Pons (tissue), 1 donor: ENCODE data around the gene HDGF.

Source experiments
- DNase-seq: peaks from one replicate; pipeline ENCODE4 v3.0.0-alpha.2; 2016; ENCODE audit warnings: low spot score

Gene HDGF

DNA sequence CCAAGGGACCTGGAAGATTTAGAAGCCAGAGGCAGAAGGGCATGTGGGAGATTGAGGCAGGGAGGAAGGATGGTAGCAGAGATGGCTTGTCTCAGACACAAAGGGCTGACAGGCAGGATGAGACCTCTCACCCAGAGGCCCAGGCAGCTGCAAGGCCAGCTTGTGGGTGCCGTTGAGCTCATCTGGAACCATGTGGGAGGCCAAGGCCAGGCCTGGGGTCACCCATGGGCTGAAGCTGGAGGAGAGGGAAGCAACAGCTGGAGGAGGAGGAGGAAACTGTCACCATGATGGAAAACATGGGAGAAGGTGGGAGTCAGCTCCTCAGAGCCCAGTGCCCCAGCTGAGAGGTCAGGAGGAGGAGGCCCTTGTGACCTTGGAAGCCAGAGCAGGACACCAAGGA is 52.5 kb downstream of the HDGF start:
- no peak for DNase-seq

DNA sequence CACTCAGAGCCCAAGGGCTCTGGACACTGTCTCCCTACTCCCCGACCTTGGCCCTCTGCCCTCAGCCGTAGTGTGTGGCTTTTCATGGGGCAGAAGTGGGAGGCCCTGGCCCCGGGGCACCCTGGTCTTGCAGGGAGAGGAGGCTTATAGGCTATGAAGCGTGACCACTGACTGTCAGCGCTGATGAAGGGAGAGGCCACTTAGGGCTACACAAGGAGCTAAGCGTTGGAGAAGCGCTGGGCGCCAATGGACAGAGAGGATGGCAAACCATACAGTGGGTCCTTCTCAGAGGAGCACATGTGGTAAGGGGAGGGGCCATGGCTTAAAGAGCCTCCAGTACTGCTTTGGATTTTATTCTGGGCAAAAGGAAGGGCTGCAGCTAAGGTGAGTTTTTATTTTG is 54.0 kb downstream of the HDGF start:
- DNase-seq: no peak

DNA sequence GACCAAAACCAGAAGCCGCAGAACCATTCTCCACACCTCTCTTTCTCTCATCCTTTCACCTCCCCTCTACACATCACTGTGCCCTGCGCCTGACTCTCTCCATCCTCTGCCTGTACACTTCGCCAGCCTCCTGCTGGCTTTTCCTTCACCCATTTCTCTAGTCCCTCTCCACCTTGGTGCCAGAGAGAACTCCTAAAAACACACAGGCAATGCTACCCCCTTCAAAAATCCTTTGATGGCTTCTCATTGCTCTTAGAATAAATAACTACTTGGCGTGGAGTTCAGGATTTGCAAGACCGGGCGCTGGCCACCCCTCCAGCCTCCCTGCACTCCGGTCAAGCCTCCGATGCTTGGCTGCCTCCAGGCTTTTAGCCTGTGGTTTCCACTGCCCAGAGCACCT is 54.7 kb downstream of the HDGF start:
- DNase-seq: no peak

DNA sequence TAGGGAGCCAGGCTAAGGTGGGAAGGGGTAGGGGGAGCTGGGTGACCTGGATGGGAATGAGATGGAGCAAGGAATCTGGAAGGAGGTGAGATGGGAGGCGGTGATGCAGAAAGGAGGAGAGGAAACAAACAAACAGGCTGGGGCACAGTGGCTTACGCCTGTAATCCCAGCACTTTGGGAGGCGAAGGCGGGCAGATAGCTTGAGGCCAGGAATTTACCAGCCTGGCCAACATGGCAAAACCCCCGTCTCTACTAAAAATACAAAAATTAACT is 56.8 kb downstream of the HDGF start:
- no peak for DNase-seq

DNA sequence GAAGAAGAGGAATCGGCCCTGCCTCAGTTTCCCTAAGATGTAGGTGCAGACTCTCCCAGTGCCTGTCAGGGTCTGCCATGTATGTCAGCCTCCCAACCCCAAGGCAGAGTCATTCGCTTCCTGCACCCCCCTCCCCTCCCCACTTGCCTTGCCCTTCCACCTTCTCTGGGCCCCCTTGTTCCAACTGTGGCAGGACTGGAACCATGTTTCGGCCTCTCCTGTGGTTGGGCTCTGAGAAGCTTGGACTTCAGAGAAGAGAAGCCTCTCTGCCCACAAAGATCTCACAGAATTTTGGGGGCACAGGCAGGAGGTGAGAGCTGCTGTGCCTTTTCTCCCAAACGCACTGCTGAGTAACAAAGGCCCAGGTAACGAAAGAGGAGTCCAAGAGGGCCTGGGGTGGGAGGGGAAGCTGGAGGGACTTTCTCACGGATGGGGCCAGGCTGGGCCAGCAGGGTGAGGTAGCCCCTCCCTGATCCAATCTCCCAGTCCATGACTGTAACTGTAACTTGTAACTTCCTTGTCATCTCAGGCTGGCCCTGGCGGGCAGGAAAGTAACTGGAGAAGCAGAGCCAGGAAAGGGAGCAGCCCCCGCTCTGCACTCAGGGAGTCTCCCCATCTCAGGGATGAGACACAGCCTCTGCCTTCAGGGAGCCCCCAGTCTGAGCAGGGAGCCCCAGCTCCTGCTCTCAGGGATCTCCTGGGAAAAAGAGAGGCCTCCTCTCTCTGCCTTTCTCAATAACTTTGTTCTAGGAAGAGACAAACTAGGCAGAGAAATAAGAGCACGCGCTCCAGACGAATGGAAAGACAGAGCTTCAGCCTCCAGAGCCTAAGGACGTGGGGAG is 57.4 kb downstream of the HDGF start:
- DNase-seq: no peak

DNA sequence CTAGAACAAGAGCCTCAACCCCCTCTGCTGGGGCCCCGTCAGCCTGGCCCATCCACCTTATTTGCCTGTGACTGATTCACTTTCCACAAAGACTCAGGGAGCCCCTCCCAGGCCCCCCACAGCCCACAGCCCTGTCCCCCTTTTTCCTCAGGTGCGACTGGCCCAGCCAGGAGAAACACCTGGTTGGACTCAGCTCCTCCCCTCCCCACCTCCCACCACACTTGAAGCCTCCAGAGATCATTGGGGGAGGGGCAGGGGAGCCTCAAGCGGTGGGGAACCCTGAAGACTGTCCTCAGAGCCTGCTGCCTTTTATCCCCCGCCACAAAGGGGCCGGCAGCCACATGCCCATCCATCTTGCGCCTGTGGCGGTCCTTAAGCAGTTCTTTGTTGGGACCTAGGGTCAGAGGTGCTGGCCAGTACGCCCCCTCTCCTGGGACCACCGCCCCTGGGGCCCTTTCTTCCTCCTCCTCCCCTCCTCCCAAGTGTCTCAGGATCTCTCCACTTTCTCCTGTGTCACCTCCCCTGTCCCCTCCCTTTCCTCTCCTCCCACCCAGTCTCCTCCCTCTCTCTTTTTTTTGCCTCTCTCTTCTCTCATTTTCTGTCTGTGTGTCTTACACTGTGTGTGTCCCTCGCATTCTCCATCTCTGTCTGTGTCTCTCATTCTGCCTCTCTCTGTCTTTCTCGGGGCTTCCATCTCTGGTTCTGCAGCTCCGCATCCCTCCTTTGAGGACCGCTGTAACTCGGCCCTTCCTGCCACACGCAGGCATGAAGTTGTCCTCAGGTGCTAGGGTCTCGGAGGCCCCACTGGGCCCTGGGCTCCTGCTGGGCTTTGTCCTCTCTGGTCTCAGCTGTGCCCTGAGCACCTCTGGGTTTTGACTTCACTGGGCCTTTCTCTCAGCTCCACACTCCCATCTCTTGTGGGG is 58.3 kb downstream of the HDGF start:
- DNase-seq: no peak

DNA sequence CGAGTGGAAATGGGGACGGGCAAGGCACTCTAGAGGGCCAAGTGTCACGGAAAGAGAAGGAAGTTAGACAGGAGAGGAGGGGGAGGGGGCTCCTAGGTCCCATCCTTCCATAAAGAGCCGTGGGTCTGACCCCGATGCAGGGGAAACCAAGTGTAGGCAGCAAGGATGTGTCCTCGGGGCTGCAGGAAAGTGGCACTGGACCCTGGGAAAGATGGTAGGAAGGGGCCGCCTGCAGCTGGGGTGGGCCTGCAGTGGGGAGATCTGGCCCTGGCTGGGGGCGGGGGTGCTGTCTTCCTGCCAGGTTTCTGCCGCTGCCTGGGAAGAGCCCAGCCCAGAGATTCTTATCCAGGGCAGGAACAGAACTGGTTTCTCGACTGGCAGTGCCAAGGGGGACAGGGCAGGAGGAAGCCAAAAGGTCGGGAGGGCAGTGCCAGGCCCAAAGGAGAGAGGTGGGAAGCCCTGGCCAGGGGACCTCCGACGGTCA is 59.0 kb downstream of the HDGF start:
- no peak for DNase-seq
